Jurkat, Clone E6-1 (cell line): Measurements from ENCODE around the gene PMEPA1.
A peak's percentile ranks its signal among the peaks of the same experiment; 100 is the strongest.

Experiments used
- DNase-seq: peaks from one replicate; pipeline ENCODE4 v3.0.0-alpha.2; 2011; ENCODE audit warnings: low read depth, low spot score
- H3K4me3 ChIP-seq: 2 replicates; pipeline ENCODE4 v1.5.1; 2011; ENCODE audit warnings: mild to moderate bottlenecking, low read length, control low read depth, moderate library complexity

PMEPA1 gene

DNA sequence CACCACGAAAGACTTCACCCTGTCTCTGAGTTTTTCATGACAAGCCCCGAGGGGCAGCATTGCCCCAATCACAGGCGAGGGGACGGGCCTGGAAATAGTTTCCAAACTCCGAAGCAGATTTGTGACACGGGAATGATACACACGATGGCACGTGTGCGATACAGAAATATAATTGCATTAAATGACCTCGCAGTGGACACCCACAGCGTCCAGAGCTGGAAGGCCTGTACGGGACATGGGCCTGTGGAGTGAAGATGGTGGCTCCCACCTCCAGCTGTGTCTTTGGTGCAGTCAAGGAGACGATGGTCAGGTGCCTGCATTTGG is 43.0 kb downstream of the PMEPA1 start:
- H3K4me3 ChIP-seq: no peak overlapping the region
- no peak for DNase-seq

DNA sequence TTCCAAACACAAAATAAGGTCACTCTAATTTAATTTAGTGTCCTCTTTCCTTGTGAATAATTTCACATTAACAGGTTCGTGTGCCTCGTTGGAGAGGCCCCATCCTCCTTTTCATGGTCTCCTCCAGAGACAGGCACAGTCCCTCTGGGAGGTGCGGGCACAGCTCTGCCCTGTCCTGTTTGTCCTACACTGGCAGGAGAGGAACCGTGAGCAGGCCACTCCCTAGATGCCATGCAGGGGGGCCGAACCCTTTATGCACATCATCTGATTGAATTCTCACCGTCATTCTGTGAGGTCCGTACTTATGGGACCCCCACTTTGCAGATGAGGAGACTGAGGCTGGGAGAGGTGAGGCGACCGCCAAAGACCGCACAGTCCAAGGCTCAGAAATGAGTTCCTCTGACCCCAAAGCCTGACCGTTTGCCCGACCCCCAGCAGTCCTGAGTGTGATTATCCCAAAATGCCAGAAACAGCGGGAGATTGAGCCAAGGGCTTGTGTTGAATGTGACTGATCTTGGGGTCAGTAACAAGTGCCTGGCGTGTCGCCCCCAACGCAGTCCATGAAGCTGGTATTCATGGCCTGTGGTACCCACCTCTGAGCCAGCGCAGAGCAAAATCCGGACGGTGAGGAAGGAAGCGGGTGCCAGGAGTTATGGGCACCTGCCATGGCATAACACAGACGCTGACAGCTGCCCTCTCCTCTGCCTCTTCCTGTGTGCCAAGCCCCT is 43.5 kb downstream of the PMEPA1 start:
- no peak for DNase-seq
- H3K4me3 ChIP-seq: no peak overlapping the region

DNA sequence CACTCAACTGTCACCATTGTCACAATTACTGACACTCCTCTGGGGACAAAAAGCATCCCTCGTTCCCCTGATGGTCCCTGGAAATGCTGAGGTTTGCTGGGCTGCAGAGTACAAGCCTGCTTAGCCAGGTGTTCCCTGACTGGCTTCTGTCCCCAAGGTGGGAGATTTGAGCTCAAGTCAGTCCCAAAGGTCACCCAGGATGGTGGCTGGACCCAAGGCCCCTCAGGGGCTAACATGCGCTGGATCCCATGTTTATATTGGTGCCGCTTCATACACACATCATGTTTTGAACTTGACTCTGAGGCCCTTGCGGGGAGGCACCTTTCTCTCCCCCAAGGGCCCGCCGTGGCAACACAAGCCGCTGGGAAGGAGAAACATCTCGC is 44.2 kb downstream of the PMEPA1 start:
- no peak for DNase-seq
- H3K4me3 ChIP-seq: no peak overlapping the region

DNA sequence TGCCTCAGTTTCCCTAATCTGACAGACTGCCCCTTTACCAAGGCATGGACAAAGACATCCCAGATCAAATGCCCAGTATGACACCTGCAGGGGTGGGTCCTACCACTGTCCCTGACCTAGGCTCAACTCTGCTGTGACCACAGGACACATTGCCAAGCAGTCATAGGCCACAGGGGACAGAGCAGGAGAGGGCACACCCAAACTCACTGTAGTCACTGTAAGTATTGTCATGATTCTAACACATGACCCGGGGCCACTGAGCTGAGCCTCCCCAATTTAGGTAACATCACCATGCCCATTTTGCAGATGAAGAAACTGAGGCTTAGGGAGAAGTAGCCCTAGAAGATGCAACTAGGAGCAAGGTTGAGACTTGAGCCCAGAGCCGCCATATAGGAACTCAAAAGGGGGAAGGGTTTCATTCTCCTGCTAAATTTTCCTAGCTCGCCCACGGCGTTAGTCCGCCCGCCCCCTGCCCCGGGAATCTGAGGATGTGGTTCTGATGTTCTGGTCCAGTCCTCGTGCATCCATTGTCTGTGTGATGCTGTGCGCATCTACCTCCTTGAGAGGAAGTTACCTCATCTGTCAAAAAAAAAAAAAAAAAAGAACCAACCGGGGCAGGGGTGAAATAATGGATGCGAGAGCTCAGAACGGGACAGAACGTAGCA is 44.8 kb downstream of the PMEPA1 start:
- H3K4me3 ChIP-seq: no peak overlapping the region
- no peak for DNase-seq

DNA sequence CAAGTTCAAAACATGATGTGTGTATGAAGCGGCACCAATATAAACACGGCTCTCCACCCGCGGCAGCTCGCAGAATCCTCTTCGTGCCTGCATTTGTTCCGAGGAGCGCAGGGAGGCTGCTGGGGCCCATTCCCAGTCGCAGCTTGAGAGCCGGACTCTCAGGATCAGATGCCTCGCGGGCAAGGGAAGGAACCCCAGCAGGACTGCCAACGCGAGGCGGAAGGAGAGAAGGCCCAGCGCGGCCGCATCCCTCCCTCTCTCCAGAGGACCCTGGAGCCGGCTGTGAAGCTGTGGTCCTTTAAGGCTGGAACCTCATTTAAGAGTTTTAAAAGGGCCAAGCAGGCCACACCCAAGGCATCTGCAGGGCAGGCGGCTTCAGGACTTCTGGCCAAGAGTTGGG is 45.3 kb downstream of the PMEPA1 start:
- no peak overlapping the region for H3K4me3 ChIP-seq
- DNase-seq: no peak

GRCh38 chr20:57663681-57664451 is 45.9 kb downstream of the PMEPA1 start:
- H3K4me3 ChIP-seq: no peak overlapping the region
- no peak for DNase-seq

DNA sequence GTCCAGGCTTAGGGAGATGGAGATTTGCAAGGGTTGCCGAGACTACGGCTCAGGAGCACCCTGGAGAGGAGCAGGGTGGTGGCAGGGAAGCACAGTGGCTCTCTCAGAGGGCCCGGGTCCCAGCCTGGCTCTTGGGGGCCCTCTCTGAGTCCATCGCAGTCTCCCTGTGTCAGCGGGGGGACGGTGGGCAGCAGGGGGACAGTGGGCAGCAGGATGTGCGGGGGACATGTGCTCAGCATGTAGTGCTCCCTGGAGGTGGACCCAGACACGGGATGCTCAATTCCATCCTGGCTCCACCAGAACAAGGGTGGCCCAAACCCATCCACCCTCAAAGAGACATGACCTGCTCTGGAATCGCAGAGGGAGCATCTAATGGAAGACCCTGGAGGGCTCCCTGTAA is 46.6 kb downstream of the PMEPA1 start:
- H3K4me3 ChIP-seq: no peak overlapping the region
- no peak for DNase-seq

DNA sequence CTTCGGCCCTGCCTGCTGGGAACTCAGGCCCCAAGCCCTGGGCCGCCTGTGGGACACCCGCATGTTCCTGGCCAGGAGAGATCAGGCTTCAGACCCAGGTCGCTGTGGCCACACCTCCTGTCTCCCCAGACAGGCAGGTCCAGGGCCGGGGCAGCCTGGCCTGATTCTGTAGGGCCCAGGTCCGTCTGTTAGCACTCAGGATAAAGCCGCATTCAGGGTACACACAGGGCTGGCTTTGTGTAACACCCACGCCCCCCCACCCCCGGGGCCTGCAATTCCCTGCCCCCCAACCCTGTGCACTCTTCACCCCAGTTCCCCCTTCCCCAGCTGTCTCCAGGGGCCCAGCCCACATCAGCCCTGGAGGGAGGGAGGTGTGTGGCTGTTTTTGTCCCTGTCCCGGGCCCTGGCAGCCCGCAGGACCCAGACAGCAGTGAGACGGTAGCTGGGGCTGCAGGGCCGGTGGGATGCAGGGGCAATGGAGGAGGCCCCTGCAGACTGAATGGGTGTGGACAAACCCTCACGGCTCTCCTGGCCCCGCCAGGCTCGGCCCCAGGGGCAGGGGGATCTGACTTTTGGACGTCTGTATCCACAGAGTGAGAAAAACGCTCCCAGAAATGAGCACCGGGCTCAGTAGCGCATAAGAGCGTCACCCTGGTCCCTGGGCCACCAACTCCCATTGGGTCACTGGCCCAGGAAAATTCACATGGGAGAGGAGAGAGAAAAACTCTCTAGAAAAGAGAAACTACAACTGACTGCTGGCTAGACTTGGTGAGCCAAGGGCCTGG is 47.2 kb downstream of the PMEPA1 start:
- DNase-seq: no peak

DNA sequence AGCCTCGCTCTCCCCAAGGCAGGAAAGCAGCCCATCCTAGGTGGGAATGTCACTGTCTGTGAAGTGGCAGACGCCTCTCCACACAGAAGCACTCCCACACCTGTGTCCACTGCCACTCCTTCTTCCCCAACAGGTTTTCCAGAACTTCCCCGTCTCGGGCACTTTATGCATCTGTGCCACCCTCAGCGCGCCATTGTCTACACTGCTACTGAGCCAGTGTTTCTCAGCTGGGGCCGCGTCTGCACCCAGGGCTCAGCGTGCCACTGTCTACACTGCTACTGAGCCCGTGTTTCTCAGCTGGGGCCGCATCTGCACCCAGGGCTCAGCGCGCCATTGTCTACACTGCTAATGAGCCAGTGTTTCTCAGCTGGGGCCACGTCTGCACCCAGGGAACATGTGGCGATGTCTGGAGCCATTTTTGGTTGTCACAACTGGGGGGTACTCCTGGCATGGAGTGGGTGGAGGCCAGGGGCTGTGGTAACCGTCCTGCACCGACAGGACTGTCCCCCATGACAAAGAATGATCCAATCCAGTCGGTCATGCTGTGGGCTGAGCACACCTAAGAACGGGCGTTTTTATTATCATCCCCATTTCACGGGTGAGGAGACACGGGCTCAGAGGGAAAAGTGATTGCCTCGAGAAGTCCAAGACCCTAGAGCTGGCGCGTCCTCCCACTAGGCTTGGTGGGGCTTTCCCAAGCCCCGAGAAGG is 47.9 kb downstream of the PMEPA1 start:
- DNase-seq: no peak
- H3K4me3 ChIP-seq: no peak overlapping the region

More for the DNA sequence above, 47.2 kb downstream of the PMEPA1 start:
- no peak overlapping the region for H3K4me3 ChIP-seq

DNA sequence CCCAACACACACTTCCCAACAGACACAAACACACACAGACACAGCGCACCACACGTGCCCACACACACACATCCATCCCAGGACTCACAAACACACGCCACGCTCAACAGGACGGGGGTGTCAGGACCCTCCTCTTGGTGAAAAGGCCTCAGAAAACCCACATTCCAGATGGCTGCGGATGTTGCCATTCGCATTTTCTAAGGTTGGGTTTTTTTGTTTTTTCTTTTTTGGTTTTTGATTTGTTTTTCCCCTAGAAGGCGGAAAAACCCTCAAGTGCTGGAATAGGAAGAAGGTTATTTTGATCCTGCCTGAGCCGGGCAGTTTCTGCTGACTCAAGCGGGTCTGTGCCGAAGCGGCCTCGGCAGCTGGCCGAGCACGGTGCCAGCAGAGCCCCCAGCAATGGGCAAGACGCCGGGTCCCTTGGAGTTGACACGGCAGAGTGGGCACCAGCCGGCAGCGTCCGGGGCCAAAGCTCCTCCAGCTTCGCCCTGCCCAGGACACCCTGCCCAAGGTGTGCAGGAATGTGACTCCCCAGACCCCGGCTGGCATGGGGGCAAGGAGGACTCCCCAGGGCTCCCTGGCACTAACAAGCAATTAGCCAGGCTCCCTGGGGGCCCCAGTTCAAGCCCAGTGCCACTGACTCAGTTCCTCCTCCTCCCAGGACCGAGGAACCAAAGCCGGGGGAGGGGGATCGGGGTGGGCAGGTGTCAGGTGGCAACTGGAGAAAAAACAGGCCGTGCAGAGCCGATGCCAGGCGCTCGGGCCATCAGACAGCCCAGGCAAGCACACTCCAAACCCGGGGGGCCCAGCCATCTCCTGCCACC is 48.7 kb downstream of the PMEPA1 start:
- H3K4me3 ChIP-seq: no peak overlapping the region
- no peak for DNase-seq

- no peak for DNase-seq
- H3K4me3 ChIP-seq: peak overlapping the region; percentile 38
Observed at GRCh38 chr20:57660181-57660921, 49.5 kb downstream of the PMEPA1 start.

- H3K4me3 ChIP-seq: peak overlapping the region; percentile 38
- no peak for DNase-seq
Observed at GRCh38 chr20:57659517-57660180, 50.2 kb downstream of the PMEPA1 start.

GRCh38 chr20:57658833-57659516 is 50.8 kb downstream of the PMEPA1 start:
- DNase-seq: peak; percentile 60

DNA sequence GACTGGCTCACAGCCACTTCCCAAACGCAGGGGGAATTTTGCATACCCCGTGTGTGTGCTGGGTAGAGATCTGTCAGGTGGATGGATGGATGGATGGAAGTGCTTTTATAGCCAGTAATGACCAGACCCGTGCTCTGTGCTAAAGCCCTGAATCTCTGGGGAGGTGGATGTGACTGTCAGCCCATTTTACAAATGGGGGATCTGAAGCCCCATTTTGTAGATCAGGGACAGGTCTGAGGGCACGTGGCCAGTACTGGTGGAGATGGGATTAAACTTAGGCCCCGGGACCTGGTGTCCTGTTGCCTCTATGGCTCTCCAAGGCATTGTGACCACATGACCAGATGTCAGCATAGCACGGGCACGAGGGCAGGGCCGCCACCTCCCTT is 51.4 kb downstream of the PMEPA1 start:
- DNase-seq: no peak
- H3K4me3 ChIP-seq: peak overlapping the region; percentile 38

More at GRCh38 chr20:57658833-57659516, 50.8 kb downstream of the PMEPA1 start:
- H3K4me3 ChIP-seq: peak overlapping the region; percentile 38

GRCh38 chr20:57657535-57658446 is 52.0 kb downstream of the PMEPA1 start:
- H3K4me3 ChIP-seq: peak overlapping the region; percentile 38
- peak; percentile 92 for DNase-seq
